AG09309 (cell line): ENCODE results near the gene KANSL1L.

ENCODE experiments used
- DNase-seq: peaks from one replicate; pipeline ENCODE4 v3.0.0-alpha.2; 2010; ENCODE audit warnings: low read depth
- H3K4me3 ChIP-seq: 2 replicates; pipeline ENCODE4 v1.5.1; 2011; ENCODE audit warnings: mild to moderate bottlenecking, low read depth, low read length, moderate library complexity; ENCODE audit not compliant: control insufficient read depth
- TF ChIP-seq, protein P1 (sequence below): IDR thresholded peaks from 2 replicates; pipeline ENCODE4 v1.5.1; 2011; ENCODE audit warnings: mild to moderate bottlenecking, low read depth, low read length, inconsistent platforms; ENCODE audit not compliant: insufficient read depth, control insufficient read depth; ENCODE audit errors: missing control alignments

KANSL1L gene

DNA sequence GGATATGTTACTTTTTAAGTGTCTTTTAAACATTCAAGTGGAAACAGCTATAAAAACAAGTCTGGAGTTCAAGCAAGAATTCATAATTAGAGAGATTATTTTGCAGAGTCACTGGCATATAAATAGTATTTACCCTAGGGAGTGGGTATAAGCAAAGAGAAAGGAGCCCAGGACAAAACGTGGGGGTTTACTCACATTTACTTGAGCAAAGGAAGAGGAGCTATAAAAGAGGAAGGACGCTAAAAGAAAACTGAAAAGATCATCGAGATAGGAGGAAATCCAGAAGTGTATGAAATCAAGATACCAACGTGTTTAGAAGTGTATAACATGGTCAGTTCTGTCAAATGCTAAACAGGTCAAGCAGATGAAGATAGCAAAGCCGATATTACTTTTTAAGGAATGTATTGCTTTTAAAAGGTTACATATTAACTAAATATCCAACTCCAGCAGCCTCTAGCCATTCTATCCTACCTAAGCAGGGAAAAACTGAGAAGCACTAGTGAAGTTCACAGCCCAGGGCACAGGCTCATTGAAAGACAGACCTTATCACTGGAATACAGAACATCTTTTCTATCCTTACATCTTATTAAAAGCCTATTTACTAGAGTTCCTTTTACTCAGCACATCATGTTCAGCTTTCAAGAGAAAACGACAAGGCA, 8.6 kb downstream of the KANSL1L start:
- no peak overlapping the region for H3K4me3 ChIP-seq
- no peak for DNase-seq
- TF ChIP-seq, protein P1, sequence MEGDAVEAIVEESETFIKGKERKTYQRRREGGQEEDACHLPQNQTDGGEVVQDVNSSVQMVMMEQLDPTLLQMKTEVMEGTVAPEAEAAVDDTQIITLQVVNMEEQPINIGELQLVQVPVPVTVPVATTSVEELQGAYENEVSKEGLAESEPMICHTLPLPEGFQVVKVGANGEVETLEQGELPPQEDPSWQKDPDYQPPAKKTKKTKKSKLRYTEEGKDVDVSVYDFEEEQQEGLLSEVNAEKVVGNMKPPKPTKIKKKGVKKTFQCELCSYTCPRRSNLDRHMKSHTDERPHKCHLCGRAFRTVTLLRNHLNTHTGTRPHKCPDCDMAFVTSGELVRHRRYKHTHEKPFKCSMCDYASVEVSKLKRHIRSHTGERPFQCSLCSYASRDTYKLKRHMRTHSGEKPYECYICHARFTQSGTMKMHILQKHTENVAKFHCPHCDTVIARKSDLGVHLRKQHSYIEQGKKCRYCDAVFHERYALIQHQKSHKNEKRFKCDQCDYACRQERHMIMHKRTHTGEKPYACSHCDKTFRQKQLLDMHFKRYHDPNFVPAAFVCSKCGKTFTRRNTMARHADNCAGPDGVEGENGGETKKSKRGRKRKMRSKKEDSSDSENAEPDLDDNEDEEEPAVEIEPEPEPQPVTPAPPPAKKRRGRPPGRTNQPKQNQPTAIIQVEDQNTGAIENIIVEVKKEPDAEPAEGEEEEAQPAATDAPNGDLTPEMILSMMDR: no peak

DNA sequence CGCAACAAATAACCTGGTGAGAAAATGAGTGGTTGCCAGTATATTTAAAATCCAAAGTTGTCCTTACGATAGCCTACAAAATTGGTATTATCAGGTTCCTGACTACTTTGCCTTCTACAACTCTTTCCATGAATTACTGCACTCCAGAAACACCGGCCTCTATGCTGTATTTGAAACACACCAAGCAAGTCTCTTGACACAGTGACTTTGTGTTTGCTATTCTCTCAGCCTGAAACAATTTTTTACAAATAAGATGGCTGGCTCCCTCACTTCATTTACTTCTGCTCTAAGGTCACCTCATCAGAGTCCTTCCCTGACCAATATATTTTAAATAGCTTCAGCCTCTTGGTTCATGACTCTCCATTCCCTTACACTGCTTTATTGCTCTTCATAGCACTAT, 12.2 kb downstream of the KANSL1L start:
- TF ChIP-seq, protein P1: no peak
- DNase-seq: no peak
- no peak overlapping the region for H3K4me3 ChIP-seq

DNA sequence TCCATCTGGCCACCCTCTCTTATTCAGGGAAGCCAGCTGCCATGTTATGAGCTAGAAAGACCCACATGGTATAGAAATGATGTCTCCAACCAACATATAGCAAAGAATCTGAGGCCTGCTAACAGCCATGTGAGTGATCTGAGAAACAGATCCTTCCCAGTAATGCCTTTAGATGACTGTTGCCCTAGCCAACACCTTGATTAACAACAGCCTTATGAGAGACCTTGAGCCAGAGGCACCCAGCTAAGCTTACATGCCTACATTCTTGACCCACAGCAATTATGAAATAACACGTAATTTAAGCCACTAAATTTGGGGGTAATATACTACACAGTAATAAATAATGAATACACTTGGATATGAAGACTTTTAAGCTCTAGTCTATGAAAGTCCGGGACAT, 13.0 kb downstream of the KANSL1L start:
- TF ChIP-seq, protein P1: no peak
- H3K4me3 ChIP-seq: no peak overlapping the region
- DNase-seq: no peak

DNA sequence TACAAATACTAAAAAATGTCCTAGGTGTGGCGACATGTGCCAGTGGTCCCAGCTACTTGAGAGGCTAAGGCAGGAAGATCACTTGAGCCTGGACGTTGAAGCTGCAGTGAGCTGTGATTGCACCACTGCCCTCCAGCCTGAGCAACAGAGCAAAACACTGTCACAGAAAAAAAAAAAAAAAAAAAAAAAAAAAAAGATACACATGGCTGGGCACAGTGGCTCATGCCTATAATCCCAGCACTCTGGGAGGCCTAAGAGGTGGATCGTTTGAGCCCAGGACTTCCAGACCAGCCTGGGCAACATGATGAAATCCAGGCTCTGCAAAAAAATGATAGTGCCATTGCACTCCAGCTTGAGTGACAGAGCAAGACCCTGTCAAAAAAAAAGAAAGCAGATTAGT, 13.7 kb downstream of the KANSL1L start:
- TF ChIP-seq, protein P1: no peak
- H3K4me3 ChIP-seq: no peak overlapping the region
- DNase-seq: no peak

DNA sequence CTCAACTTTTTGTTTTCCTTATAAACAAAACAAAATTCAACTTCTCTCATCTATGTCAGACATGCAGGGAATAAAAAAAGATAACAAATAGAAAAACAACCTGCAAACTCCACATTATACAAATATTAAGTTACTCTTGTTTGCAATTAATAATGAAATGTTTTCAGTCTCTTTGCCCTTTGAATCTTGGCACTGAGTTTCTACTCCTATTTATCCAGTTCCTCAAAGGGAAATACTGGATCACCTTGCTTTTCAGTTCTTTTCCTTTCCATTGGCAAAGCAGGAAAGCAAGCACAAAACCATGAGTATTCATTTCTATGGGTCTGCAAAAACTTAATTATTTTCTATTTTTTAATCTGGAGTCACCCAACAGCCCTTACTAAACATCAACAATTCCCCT, 23.6 kb downstream of the KANSL1L start:
- TF ChIP-seq, protein P1: no peak
- DNase-seq: no peak
- no peak overlapping the region for H3K4me3 ChIP-seq

DNA sequence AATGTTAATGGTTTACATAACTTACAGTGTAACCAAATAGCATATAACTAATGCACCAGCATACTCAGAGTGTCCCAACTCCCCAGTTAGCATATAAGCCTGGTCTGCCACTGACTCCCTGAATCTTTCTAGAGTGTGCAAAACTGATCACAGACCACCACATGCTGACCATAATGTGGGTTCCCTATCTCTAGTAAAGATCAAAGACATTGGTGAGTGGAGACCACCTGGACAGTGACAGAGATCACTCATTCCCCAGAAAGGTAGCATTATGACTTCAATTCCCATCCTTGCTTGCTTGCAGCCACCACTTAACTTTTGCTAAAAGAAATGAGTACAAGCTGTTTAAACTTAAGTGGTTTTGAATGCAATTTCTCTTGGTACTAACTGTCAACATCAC, 39.0 kb downstream of the KANSL1L start:
- no peak overlapping the region for H3K4me3 ChIP-seq
- TF ChIP-seq, protein P1: no peak
- DNase-seq: no peak
